ENCODE results near the gene FBXW5. TPM values are rescaled to one million over a fixed set of nuclear protein-coding genes. Genes with fewer than 3 reads are reported as not detected.

The FBXW5 gene
- total RNA-seq, 4 donors from 2014 or later = 87.9 to 363 (median 126) TPM

GRCh38 chr9:136949817-136950655 is 5.5 kb upstream of the FBXW5 start:
- no peak for TF ChIP-seq CTCF (IDR thresholded peaks at IDR 0.05; ENCODE audit: low read depth)

- TF ChIP-seq CTCF (IDR thresholded peaks at IDR 0.05; ENCODE audit: low read depth) = no peak
Observed at GRCh38 chr9:136949239-136949816, 4.8 kb upstream of the FBXW5 start.

- TF ChIP-seq CTCF (IDR thresholded peaks at IDR 0.05; ENCODE audit: low read depth) = no peak
Observed at GRCh38 chr9:136947955-136948510, 3.5 kb upstream of the FBXW5 start.

- TF ChIP-seq CTCF (IDR thresholded peaks at IDR 0.05; ENCODE audit: low read depth) = no peak
Observed at GRCh38 chr9:136947028-136947891, 2.7 kb upstream of the FBXW5 start.

GRCh38 chr9:136946228-136947027 is 1.9 kb upstream of the FBXW5 start:
- no peak for TF ChIP-seq CTCF (IDR thresholded peaks at IDR 0.05; ENCODE audit: low read depth)

GRCh38 chr9:136945333-136946227 is 1.0 kb upstream of the FBXW5 start:
- TF ChIP-seq CTCF (IDR thresholded peaks at IDR 0.05; ENCODE audit: low read depth) = no peak

Data from subcutaneous adipose tissue (tissue), 4 donors.